ENCODE data around the gene ATP1A1.

ATP1A1 gene

GRCh38 chr1:116416854-116417513 lies 43.9 kb downstream of the ATP1A1 start:
- no peaks in the 10 kb centered on the region for H3K27me3 ChIP-seq (ENCODE audit: low read depth, low read length)
- H3K4me1 ChIP-seq (ENCODE audit: control insufficient read depth in 1 of 2, insufficient read depth in 2 of 2, low read length in 2 of 2): peaks cover 9 to 12% of the 10 kb centered on the region in 2 donors
- no peaks in the 10 kb centered on the region for H3K36me3 ChIP-seq (ENCODE audit: control insufficient read depth in 1 of 2, insufficient read depth in 2 of 2, low read length in 2 of 2)
- H3K9me3 ChIP-seq (ENCODE audit: control insufficient read depth in 1 of 2, low read length in 2 of 2): no peaks in the 10 kb centered on the region
- H3K4me3 ChIP-seq (ENCODE audit: low read depth in 1 of 2, low read length in 2 of 2): no peak overlapping the region
- H3K27ac ChIP-seq (ENCODE audit: low read length): no peak overlapping the region

DNA sequence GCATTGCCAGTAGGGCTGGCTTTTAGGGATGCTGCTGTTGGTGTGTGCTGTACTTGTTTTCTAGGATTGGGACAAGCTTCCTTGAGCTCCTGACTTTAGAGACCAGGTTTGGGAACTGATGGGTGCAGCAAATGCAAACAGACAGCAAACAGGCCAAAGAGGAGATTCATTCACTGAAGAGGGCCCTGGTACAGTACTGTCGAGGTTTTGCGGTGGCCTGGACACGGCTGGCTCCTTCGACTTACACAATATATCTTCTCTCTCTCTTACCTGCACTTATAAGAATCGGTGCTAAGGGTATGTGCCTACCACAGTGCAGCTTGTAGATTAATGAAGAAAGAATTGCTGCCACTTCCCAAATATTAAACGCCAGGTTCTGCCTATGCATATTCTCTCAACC lies 44.6 kb downstream of the ATP1A1 start:
- H3K9me3 ChIP-seq (ENCODE audit: control insufficient read depth in 1 of 2, low read length in 2 of 2): no peaks in the 10 kb centered on the region
- H3K27me3 ChIP-seq (ENCODE audit: low read depth, low read length): no peaks in the 10 kb centered on the region
- H3K4me1 ChIP-seq (ENCODE audit: control insufficient read depth in 1 of 2, insufficient read depth in 2 of 2, low read length in 2 of 2): peaks cover 8 to 12% of the 10 kb centered on the region in 2 donors
- no peaks in the 10 kb centered on the region for H3K36me3 ChIP-seq (ENCODE audit: control insufficient read depth in 1 of 2, insufficient read depth in 2 of 2, low read length in 2 of 2)
- peak overlapping the region; percentile 77 for H3K27ac ChIP-seq (ENCODE audit: low read length)
- peak overlapping the region; percentile 74 to 99 for H3K4me3 ChIP-seq (ENCODE audit: low read depth in 1 of 2, low read length in 2 of 2)

DNA sequence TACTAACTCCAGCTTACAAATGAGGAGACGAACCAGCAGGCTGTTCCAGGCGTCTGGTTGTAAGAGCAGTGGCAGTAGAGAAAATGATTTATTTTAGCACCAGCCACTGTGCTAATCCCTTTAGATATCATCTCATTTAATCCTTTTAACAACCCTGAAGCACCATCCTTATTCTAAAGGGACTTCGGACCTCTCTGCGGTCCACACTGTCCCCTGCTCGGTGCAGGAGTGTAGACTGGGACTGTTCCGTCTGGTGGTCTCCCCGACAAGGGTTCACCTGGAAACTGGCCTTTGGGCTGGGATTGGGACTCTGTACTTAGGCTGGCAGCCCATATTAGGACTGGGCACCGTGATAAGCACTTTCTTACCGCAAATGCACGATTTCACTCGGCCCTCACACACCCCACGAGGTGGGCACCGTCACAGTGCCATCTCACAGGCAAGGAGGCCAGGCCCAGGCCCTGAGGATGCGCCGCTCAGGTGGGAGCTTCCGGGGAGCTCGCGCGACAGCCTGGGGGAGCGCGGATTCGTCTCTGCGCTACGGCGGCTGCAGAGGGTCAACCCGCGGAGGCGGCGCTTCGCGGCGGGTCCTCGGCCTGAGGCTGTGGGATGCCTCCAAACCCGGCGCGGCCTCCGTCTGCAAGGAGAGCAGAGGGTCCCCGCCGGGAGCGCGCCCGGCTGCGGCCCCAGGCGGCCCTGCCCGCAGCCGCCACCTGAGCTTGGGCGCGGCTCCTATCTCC lies 45.2 kb downstream of the ATP1A1 start:
- peaks cover 8 to 12% of the 10 kb centered on the region in 2 donors for H3K4me1 ChIP-seq (ENCODE audit: control insufficient read depth in 1 of 2, insufficient read depth in 2 of 2, low read length in 2 of 2)
- no peaks in the 10 kb centered on the region for H3K36me3 ChIP-seq (ENCODE audit: control insufficient read depth in 1 of 2, insufficient read depth in 2 of 2, low read length in 2 of 2)
- H3K27ac ChIP-seq (ENCODE audit: low read length): peak overlapping the region; percentile 77
- peak overlapping the region; percentile 74 to 99 for H3K4me3 ChIP-seq (ENCODE audit: low read depth in 1 of 2, low read length in 2 of 2)
- no peaks in the 10 kb centered on the region for H3K27me3 ChIP-seq (ENCODE audit: low read depth, low read length)
- no peaks in the 10 kb centered on the region for H3K9me3 ChIP-seq (ENCODE audit: control insufficient read depth in 1 of 2, low read length in 2 of 2)

DNA sequence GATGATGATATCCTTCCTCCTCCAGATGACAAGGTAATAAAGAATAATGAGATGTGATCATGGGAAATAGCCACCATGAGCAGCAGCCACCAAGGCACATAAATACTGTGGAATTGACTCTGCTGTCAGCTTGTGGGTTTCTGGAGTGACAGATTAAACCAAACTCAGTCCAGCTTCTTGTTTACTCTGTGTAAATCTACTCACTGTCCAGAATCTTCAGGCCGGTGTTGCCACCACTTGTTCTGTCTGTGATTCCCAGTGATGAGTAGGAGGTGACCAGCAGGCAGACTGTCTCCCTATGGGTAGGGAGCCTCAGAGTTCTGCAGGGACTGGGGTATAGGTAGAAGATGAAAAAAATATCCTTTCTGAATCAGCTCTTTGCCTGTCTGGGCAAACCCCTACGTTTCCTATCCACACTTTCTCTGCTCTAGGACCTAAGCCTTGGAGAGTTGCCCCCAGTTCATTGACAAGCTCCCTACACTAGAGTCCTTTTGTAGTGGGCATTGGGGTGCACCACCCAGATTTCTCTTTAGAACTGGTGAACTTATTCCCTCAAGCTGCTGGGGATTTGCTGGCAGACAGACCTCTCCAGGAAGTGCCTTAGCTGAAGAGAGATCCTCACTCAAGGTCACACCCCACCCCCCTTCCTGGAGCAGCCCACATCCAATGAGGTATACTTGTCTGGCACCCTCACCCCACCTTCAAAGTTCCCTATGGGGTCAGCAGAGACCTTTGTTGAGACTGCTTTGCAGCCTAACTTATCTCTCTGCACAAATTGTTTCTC lies 47.6 kb downstream of the ATP1A1 start:
- Histone ChIP-seq H3K36me3 (ENCODE audit: control insufficient read depth in 1 of 2, insufficient read depth in 2 of 2, low read length in 2 of 2) (no peaks in the 10 kb centered on the region), H3K27ac (ENCODE audit: low read length) (no peak overlapping the region), H3K4me3 (ENCODE audit: low read depth in 1 of 2, low read length in 2 of 2) (no peak overlapping the region), H3K27me3 (ENCODE audit: low read depth, low read length) (no peaks in the 10 kb centered on the region), H3K9me3 (ENCODE audit: control insufficient read depth in 1 of 2, low read length in 2 of 2) (no peaks in the 10 kb centered on the region), H3K4me1 (ENCODE audit: control insufficient read depth in 1 of 2, insufficient read depth in 2 of 2, low read length in 2 of 2) (peaks cover 8 to 12% of the 10 kb centered on the region in 2 donors)

GRCh38 chr1:116424438-116424837 lies 51.4 kb downstream of the ATP1A1 start:
- Histone ChIP-seq H3K9me3 (ENCODE audit: control insufficient read depth in 1 of 2, low read length in 2 of 2) (no peaks in the 10 kb centered on the region), H3K4me3 (ENCODE audit: low read depth in 1 of 2, low read length in 2 of 2) (no peak overlapping the region), H3K27me3 (ENCODE audit: low read depth, low read length) (no peaks in the 10 kb centered on the region), H3K4me1 (ENCODE audit: control insufficient read depth in 1 of 2, insufficient read depth in 2 of 2, low read length in 2 of 2) (no peaks in the 10 kb centered on the region), H3K27ac (ENCODE audit: low read length) (no peak overlapping the region), H3K36me3 (ENCODE audit: control insufficient read depth in 1 of 2, insufficient read depth in 2 of 2, low read length in 2 of 2) (no peaks in the 10 kb centered on the region)

DNA sequence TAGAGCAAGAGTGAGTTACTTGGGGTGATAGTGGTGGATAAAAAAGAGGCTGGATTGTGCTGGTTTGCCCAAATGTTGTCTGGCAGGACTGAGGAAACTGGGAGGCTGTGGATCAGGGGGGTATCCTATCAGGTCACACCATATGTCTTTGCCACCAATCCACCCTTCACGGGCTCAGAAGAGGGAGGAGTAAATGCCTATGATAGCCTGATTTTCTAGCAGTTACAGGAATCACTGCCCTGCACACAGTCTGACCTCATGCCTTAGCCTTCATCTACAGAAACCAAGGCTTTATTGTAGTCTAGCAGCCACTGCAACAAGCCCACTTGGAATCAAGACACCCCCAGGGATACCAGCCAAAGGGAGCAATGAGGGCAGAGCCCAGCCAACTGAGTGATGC lies 51.8 kb downstream of the ATP1A1 start:
- H3K4me1 ChIP-seq (ENCODE audit: control insufficient read depth in 1 of 2, insufficient read depth in 2 of 2, low read length in 2 of 2): no peaks in the 10 kb centered on the region
- no peaks in the 10 kb centered on the region for H3K36me3 ChIP-seq (ENCODE audit: control insufficient read depth in 1 of 2, insufficient read depth in 2 of 2, low read length in 2 of 2)
- no peaks in the 10 kb centered on the region for H3K9me3 ChIP-seq (ENCODE audit: control insufficient read depth in 1 of 2, low read length in 2 of 2)
- no peaks in the 10 kb centered on the region for H3K27me3 ChIP-seq (ENCODE audit: low read depth, low read length)
- H3K27ac ChIP-seq (ENCODE audit: low read length): no peak overlapping the region
- H3K4me3 ChIP-seq (ENCODE audit: low read depth in 1 of 2, low read length in 2 of 2): no peak overlapping the region

GRCh38 chr1:116425987-116426386 lies 52.9 kb downstream of the ATP1A1 start:
- H3K27ac ChIP-seq (ENCODE audit: low read length): no peak overlapping the region
- no peaks in the 10 kb centered on the region for H3K36me3 ChIP-seq (ENCODE audit: control insufficient read depth in 1 of 2, insufficient read depth in 2 of 2, low read length in 2 of 2)
- no peaks in the 10 kb centered on the region for H3K9me3 ChIP-seq (ENCODE audit: control insufficient read depth in 1 of 2, low read length in 2 of 2)
- H3K4me1 ChIP-seq (ENCODE audit: control insufficient read depth in 1 of 2, insufficient read depth in 2 of 2, low read length in 2 of 2): no peaks in the 10 kb centered on the region
- no peaks in the 10 kb centered on the region for H3K27me3 ChIP-seq (ENCODE audit: low read depth, low read length)
- no peak overlapping the region for H3K4me3 ChIP-seq (ENCODE audit: low read depth in 1 of 2, low read length in 2 of 2)

- H3K27ac ChIP-seq (ENCODE audit: low read length): no peak overlapping the region
- no peaks in the 10 kb centered on the region for H3K36me3 ChIP-seq (ENCODE audit: control insufficient read depth in 1 of 2, insufficient read depth in 2 of 2, low read length in 2 of 2)
- no peaks in the 10 kb centered on the region for H3K9me3 ChIP-seq (ENCODE audit: control insufficient read depth in 1 of 2, low read length in 2 of 2)
- H3K4me1 ChIP-seq (ENCODE audit: control insufficient read depth in 1 of 2, insufficient read depth in 2 of 2, low read length in 2 of 2): no peaks in the 10 kb centered on the region
- no peaks in the 10 kb centered on the region for H3K27me3 ChIP-seq (ENCODE audit: low read depth, low read length)
- no peak overlapping the region for H3K4me3 ChIP-seq (ENCODE audit: low read depth in 1 of 2, low read length in 2 of 2)
Observed at GRCh38 chr1:116426401-116426800, 53.4 kb downstream of the ATP1A1 start.

DNA sequence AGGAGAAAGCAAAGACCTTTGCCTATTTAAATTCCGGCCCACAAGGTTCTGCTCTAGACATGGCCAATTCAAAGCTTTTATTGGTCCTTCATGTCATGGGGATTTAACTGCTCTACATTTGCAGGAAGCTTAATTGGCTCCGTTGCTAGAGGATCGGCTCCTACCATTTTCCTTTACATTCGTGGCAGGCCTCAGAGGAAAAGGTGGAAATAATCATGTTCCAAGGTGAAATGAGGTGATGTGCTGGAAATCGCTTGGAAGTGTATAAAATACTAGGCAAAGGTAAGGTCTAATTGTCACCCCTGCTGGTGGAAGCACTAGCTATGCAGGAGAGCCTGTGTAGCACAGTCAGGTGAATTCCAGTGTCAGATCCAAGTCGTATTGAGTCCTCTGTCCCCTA lies 55.5 kb downstream of the ATP1A1 start:
- Histone ChIP-seq H3K4me1 (ENCODE audit: control insufficient read depth in 1 of 2, insufficient read depth in 2 of 2, low read length in 2 of 2) (no peaks in the 10 kb centered on the region), H3K9me3 (ENCODE audit: control insufficient read depth in 1 of 2, low read length in 2 of 2) (no peaks in the 10 kb centered on the region), H3K4me3 (ENCODE audit: low read depth in 1 of 2, low read length in 2 of 2) (no peak overlapping the region), H3K27ac (ENCODE audit: low read length) (no peak overlapping the region), H3K36me3 (ENCODE audit: control insufficient read depth in 1 of 2, insufficient read depth in 2 of 2, low read length in 2 of 2) (no peaks in the 10 kb centered on the region), H3K27me3 (ENCODE audit: low read depth, low read length) (no peaks in the 10 kb centered on the region)

DNA sequence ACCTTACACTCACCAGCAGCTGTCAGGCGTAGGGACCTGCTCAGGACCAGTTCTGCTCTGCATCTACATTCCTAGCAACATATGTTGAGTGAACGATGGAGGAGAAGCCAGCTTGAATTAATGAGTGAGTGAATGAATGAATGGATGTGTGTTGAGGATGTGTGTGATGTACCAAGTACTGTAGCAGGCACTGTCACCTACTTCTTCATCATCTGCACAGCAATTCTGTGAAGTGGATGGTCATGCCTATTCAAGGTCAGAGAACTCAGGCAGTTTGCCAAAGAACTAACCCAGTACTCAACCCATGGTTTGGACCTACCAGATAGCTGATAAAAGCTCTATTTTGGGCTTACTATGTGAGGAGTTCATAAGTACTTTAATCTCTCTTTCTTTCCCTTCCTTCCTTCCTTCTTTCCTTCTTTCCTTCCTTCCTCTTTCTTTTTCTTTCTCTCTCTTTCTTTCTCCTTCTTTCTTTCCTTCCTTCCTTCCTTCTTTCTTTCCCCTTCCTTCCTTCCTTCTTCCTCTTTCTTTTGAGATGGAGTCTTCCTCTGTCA lies 56.9 kb downstream of the ATP1A1 start:
- Histone ChIP-seq H3K36me3 (ENCODE audit: control insufficient read depth in 1 of 2, insufficient read depth in 2 of 2, low read length in 2 of 2) (no peaks in the 10 kb centered on the region), H3K27me3 (ENCODE audit: low read depth, low read length) (no peaks in the 10 kb centered on the region), H3K27ac (ENCODE audit: low read length) (no peak overlapping the region), H3K4me1 (ENCODE audit: control insufficient read depth in 1 of 2, insufficient read depth in 2 of 2, low read length in 2 of 2) (no peaks in the 10 kb centered on the region), H3K4me3 (ENCODE audit: low read depth in 1 of 2, low read length in 2 of 2) (no peak overlapping the region), H3K9me3 (ENCODE audit: control insufficient read depth in 1 of 2, low read length in 2 of 2) (peaks cover 0 to 6% of the 10 kb centered on the region in 2 donors)

- H3K4me1 ChIP-seq (ENCODE audit: control insufficient read depth in 1 of 2, insufficient read depth in 2 of 2, low read length in 2 of 2): no peaks in the 10 kb centered on the region
- no peak overlapping the region for H3K4me3 ChIP-seq (ENCODE audit: low read depth in 1 of 2, low read length in 2 of 2)
- no peak overlapping the region for H3K27ac ChIP-seq (ENCODE audit: low read length)
- H3K36me3 ChIP-seq (ENCODE audit: control insufficient read depth in 1 of 2, insufficient read depth in 2 of 2, low read length in 2 of 2): no peaks in the 10 kb centered on the region
- no peaks in the 10 kb centered on the region for H3K27me3 ChIP-seq (ENCODE audit: low read depth, low read length)
- H3K9me3 ChIP-seq (ENCODE audit: control insufficient read depth in 1 of 2, low read length in 2 of 2): peaks cover 0 to 10% of the 10 kb centered on the region in 2 donors
Observed at GRCh38 chr1:116431870-116432500, 58.9 kb downstream of the ATP1A1 start.

All from muscle layer of duodenum (tissue), 2 donors.